Testis (tissue), 3 donors: ENCODE results near the gene TMEM234. TPM values are rescaled to one million over a fixed set of nuclear protein-coding genes. Genes with fewer than 3 reads are reported as not detected.

Experiments used
- DNase-seq: peaks from one replicate; pipeline ENCODE4 v3.0.0-alpha.2; 2019
- H3K27ac ChIP-seq, 2 donors: fragments of 200-600 bp; sonication (generic); one replicate each; pipeline ENCODE4 v1.5.1; 2019
- H3K27me3 ChIP-seq: fragments of 200-600 bp; sonication (generic); one replicate; pipeline ENCODE4 v1.5.1; 2019
- H3K36me3 ChIP-seq: fragments of 200-600 bp; sonication (generic); one replicate; pipeline ENCODE4 v1.5.1; 2017; ENCODE audit warnings: low read depth; ENCODE audit errors: missing control alignments
- H3K4me1 ChIP-seq: fragments of 200-600 bp; sonication (generic); one replicate; pipeline ENCODE4 v1.5.1; 2019
- H3K4me3 ChIP-seq, 2 donors: fragments of 200-600 bp; sonication (generic); one replicate each; pipeline ENCODE4 v1.5.1; 2017 to 2019
- H3K9me3 ChIP-seq: fragments of 200-600 bp; sonication (generic); one replicate; pipeline ENCODE4 v1.5.1; 2017
- CTCF ChIP-seq, 3 experiments: fragments of 450-650 bp in 2 of 3; fragments of 200-600 bp in 1 of 3; sonication (generic) in 1 of 3; IDR thresholded peaks; one replicate each; pipeline ENCODE4 v1.5.1; 2016 to 2019; ENCODE audit warnings: antibody characterized with exemption in 3 of 3, mild to moderate bottlenecking in 2 of 3, moderate library complexity in 1 of 3
- POLR2A ChIP-seq: fragments of 450-650 bp; IDR thresholded peaks from one replicate; pipeline ENCODE4 v1.6.1; 2017; ENCODE audit warnings: antibody characterized with exemption, mild to moderate bottlenecking, moderate library complexity
- WGBS, 2 donors: methylation state at CpG; one replicate each; pipeline ENCODE4 v1.1.5; 2018; 5-methylcytosine and 5-hydroxymethylcytosine counted together
- intact Hi-C: fragments of 100-400 bp; cut with DNase I; formaldehyde crosslinking; loops from one replicate; pipeline ENCODE4 v1.15.1; 2023; ENCODE audit warnings: low total_unique reads
- polyA plus RNA-seq: library from polyadenylated mRNA; stranded (reverse); fragments of 350-450 nt; fragmentation: Illumina TruSeq; extraction: RNeasy Lipid Tissue Mini Kit (QIAGEN cat#74804); gene quantifications from one replicate; pipeline ENCODE4 v1.2.3, GENCODE V29; 2014; ENCODE audit warnings: low read depth, low replicate concordance; ENCODE audit not compliant: insufficient read depth
- total RNA-seq, 2 donors: library from RNA; depleted of rRNA; stranded (reverse); fragments of >200 nt; gene quantifications; one replicate each; pipeline ENCODE4 v1.2.3, GENCODE V29; 2016

TMEM234 gene
- total and polyA plus RNA-seq, 3 donors from 2014 or later, result 31.8 to 58.3 (median 35.9) TPM

- intact Hi-C loops, result no loop called here
- peaks cover 25% of the 10 kb centered on the region for H3K4me1 ChIP-seq
- TF ChIP-seq CTCF (IDR thresholded peaks at IDR 0.05), result no peak
- no peak for TF ChIP-seq POLR2A
- no peak for DNase-seq
- no peak overlapping the region for H3K4me3 ChIP-seq
- H3K27ac ChIP-seq, result no peak overlapping the region
- H3K36me3 ChIP-seq, result no peaks in the 10 kb centered on the region
- H3K27me3 ChIP-seq, result no peaks in the 10 kb centered on the region
- H3K9me3 ChIP-seq, result no peaks in the 10 kb centered on the region
- 40 to 47% methylated on average over 5 to 6 of the region's 6 CpGs for WGBS, 2 donors
These were observed 24.3 kb downstream of the TMEM234 start for GRCh38 chr1:32197837-32198236.

- Histone ChIP-seq H3K4me3 (no peak overlapping the region), H3K27ac (no peak overlapping the region), H3K27me3 (no peaks in the 10 kb centered on the region), H3K36me3 (no peaks in the 10 kb centered on the region), H3K4me1 (peaks cover 18% of the 10 kb centered on the region), H3K9me3 (no peaks in the 10 kb centered on the region)
- 83 to 100% methylated on average over 1 of the region's 1 CpG for WGBS, 2 donors
- no peak for DNase-seq
- intact Hi-C loops, result no loop called here
- TF ChIP-seq CTCF (IDR thresholded peaks at IDR 0.05) (no peak), POLR2A (no peak)
These were observed 25.1 kb downstream of the TMEM234 start for GRCh38 chr1:32197074-32197473.

- Histone ChIP-seq H3K27me3 (no peaks in the 10 kb centered on the region), H3K36me3 (no peaks in the 10 kb centered on the region)
- no peak for DNase-seq
These were observed 26.0 kb downstream of the TMEM234 start for GRCh38 chr1:32195972-32196823.

GRCh38 chr1:32195531-32195930 lies 26.6 kb downstream of the TMEM234 start:
- peaks cover 12% of the 10 kb centered on the region for H3K4me1 ChIP-seq
- no peaks in the 10 kb centered on the region for H3K27me3 ChIP-seq
- H3K9me3 ChIP-seq, result no peaks in the 10 kb centered on the region
- TF ChIP-seq CTCF (IDR thresholded peaks at IDR 0.05), result no peak
- no peak for TF ChIP-seq POLR2A
- intact Hi-C loops, result no loop called here
- no peak for DNase-seq
- WGBS, 2 donors, result 92 to 97% methylated on average over 2 to 3 of the region's 3 CpGs
- no peak overlapping the region for H3K27ac ChIP-seq
- no peaks in the 10 kb centered on the region for H3K36me3 ChIP-seq
- no peak overlapping the region for H3K4me3 ChIP-seq

More at GRCh38 chr1:32195972-32196823, 26.0 kb downstream of the TMEM234 start:
- H3K4me1 ChIP-seq, result peaks cover 12% of the 10 kb centered on the region
- intact Hi-C loops, result no loop called here
- no peak overlapping the region for H3K27ac ChIP-seq
- TF ChIP-seq POLR2A, result no peak
- no peak for TF ChIP-seq CTCF (IDR thresholded peaks at IDR 0.05)
- no peak overlapping the region for H3K4me3 ChIP-seq
- H3K9me3 ChIP-seq, result no peaks in the 10 kb centered on the region

- no peak for DNase-seq
- Histone ChIP-seq H3K4me1 (peaks cover 12% of the 10 kb centered on the region), H3K27me3 (no peaks in the 10 kb centered on the region), H3K9me3 (no peaks in the 10 kb centered on the region), H3K27ac (no peak overlapping the region), H3K36me3 (no peaks in the 10 kb centered on the region), H3K4me3 (no peak overlapping the region)
- WGBS, 2 donors, result 86 to 100% methylated on average over 3 to 6 of the region's 6 CpGs
- intact Hi-C loops, result no loop called here
- TF ChIP-seq POLR2A (no peak), CTCF (IDR thresholded peaks at IDR 0.05) (no peak)
These were observed 27.2 kb downstream of the TMEM234 start for GRCh38 chr1:32194984-32195383.
